Transverse colon (tissue), 4 donors: ENCODE results near the gene CLEC4M. TPM values are rescaled to one million over a fixed set of nuclear protein-coding genes. Genes with fewer than 3 reads are reported as not detected.
"Not testable (repeated sequence)": the region's sequence is repeated elsewhere in the genome, so short reads cannot be mapped to it uniquely, and the experiment has no call there.

Source experiments
- DNase-seq: peaks from one replicate; pipeline ENCODE4 v3.0.0-alpha.2; 2019
- H3K27ac ChIP-seq, 4 donors: fragments of 200-600 bp; sonication (generic); 2 replicates each; pipeline ENCODE4 v1.5.1; 2016 to 2018; ENCODE audit warnings: inconsistent platforms in 4 of 4
- H3K27me3 ChIP-seq: fragments of 200-600 bp; sonication (generic); 2 replicates; pipeline ENCODE4 v1.5.1; 2017; ENCODE audit warnings: inconsistent platforms
- H3K36me3 ChIP-seq, 4 donors: fragments of 200-600 bp; sonication (generic); 2 replicates each; pipeline ENCODE4 v1.5.1; 2017 to 2019; ENCODE audit warnings: inconsistent platforms in 4 of 4
- H3K4me1 ChIP-seq, 4 donors: fragments of 200-600 bp; sonication (generic); 2 replicates each; pipeline ENCODE4 v1.5.1; 2017 to 2020; ENCODE audit warnings: inconsistent platforms in 4 of 4
- H3K4me3 ChIP-seq, 4 donors: fragments of 200-600 bp; sonication (generic); 1 replicate in 1 of 4; 2 replicates in 3 of 4; pipeline versions ENCODE4 v1.5.1 to v1.6.1; 2017 to 2019; ENCODE audit warnings: inconsistent platforms in 4 of 4
- H3K9me3 ChIP-seq, 2 donors: fragments of 200-600 bp; sonication (generic); 2 replicates each; pipeline ENCODE4 v1.5.1; 2017 to 2019; ENCODE audit warnings: inconsistent platforms in 2 of 2
- CTCF ChIP-seq, 5 experiments: fragments of 200-600 bp in 3 of 5; fragments of 450-650 bp in 2 of 5; sonication (generic) in 3 of 5; IDR thresholded peaks; 1 replicate in 2 of 5; 2 replicates in 3 of 5; pipeline ENCODE4 v1.5.1; 2016 to 2017; ENCODE audit warnings: antibody characterized with exemption in 5 of 5, inconsistent platforms in 3 of 5, mild to moderate bottlenecking in 2 of 5, moderate library complexity in 1 of 5
- EP300 ChIP-seq: sonication (generic); formaldehyde crosslinking; IDR thresholded peaks from one replicate; pipeline ENCODE4 v1.6.1; 2017; ENCODE audit warnings: antibody characterized with exemption, low read depth
- POLR2A ChIP-seq: fragments of 450-650 bp; IDR thresholded peaks from one replicate; pipeline ENCODE4 v1.6.1; 2016; ENCODE audit warnings: antibody characterized with exemption, mild to moderate bottlenecking, moderate library complexity
- POLR2AphosphoS5 ChIP-seq, 3 donors: sonication (generic); formaldehyde crosslinking; IDR thresholded peaks; one replicate each; pipeline ENCODE4 v1.6.1; 2016; ENCODE audit warnings: antibody characterized with exemption in 3 of 3
- WGBS, 2 donors: methylation state at CpG; one replicate each; pipeline ENCODE4 v1.1.5; 2018; ENCODE audit warnings: low coverage in 1 of 2; 5-methylcytosine and 5-hydroxymethylcytosine counted together
- in situ Hi-C, 4 donors: fragments of 200-750 bp; cut with MboI; loops; one replicate each; pipeline versions ENCODE4 v1.15.0 to v1.15.1; 2017; ENCODE audit warnings: low sequenced_read_pairs in 3 of 4, low pct_ligation_motif_present in 1 of 4, low pct_unique_long_range_greater_than_20kb in 1 of 4
- intact Hi-C: fragments of 100-400 bp; cut with DNase I; formaldehyde crosslinking; loops from one replicate; pipeline ENCODE4 v1.15.1; 2023; ENCODE audit warnings: low total_unique reads
- total RNA-seq, 4 donors: library from RNA; depleted of rRNA; stranded (reverse); fragments of >200 nt; gene quantifications; one replicate each; pipeline ENCODE4 v1.1.0, GENCODE V29; 2016

Gene CLEC4M
- total RNA-seq, 4 donors from 2014 or later = 0.16 TPM; not detected in 3

- 1% methylated on average over 13 of the region's 23 CpGs; no CpG with 5 or more reads in 1 of the 2 donors for WGBS, 2 donors
- peaks cover 74% of the 10 kb centered on the region for H3K27me3 ChIP-seq
- intact Hi-C loops = no loop called here
Observed at GRCh38 chr19:7788933-7789323, 25.9 kb downstream of the CLEC4M start.

GRCh38 chr19:7789447-7789846, 26.4 kb downstream of the CLEC4M start:
- no peak overlapping the region for H3K4me3 ChIP-seq
- DNase-seq = peak; percentile 33
- WGBS, 2 donors = 8% methylated on average over 30 of the region's 31 CpGs; no CpG with 5 or more reads in 1 of the 2 donors
- peaks cover 0 to 2% of the 10 kb centered on the region in 2 donors for H3K9me3 ChIP-seq
- no peaks in the 10 kb centered on the region for H3K36me3 ChIP-seq
- intact Hi-C loops (no loop called here), in situ Hi-C loops (no loop called here)
- peaks cover 0 to 7% (median 6%) of the 10 kb centered on the region in 4 donors for H3K4me1 ChIP-seq
- H3K27ac ChIP-seq = no peak overlapping the region
- TF ChIP-seq CTCF (IDR thresholded peaks at IDR 0.05) = no peak
- no peak for TF ChIP-seq POLR2AphosphoS5 (IDR thresholded peaks at IDR 0.05)
- no peak for TF ChIP-seq EP300
- no peak for TF ChIP-seq POLR2A
- peaks cover 69% of the 10 kb centered on the region for H3K27me3 ChIP-seq

More at GRCh38 chr19:7788933-7789323, 25.9 kb downstream of the CLEC4M start:
- TF ChIP-seq POLR2AphosphoS5 (IDR thresholded peaks at IDR 0.05) (no peak), POLR2A (no peak), CTCF (IDR thresholded peaks at IDR 0.05) (no peak), EP300 (no peak)
- peaks cover 0 to 7% (median 6%) of the 10 kb centered on the region in 4 donors for H3K4me1 ChIP-seq
- no peak for DNase-seq
- no peaks in the 10 kb centered on the region for H3K36me3 ChIP-seq
- no peak overlapping the region for H3K27ac ChIP-seq
- H3K9me3 ChIP-seq = peaks cover 0 to 2% of the 10 kb centered on the region in 2 donors
- no peak overlapping the region for H3K4me3 ChIP-seq
- in situ Hi-C loops = no loop called here

GRCh38 chr19:7790416-7790815, 27.4 kb downstream of the CLEC4M start:
- H3K4me1 ChIP-seq = peaks cover 0 to 7% (median 6%) of the 10 kb centered on the region in 4 donors
- no peak overlapping the region for H3K4me3 ChIP-seq
- H3K9me3 ChIP-seq = no peaks in the 10 kb centered on the region
- 87 to 90% methylated on average over 4 to 14 of the region's 14 CpGs for WGBS, 2 donors
- DNase-seq = no peak
- intact Hi-C loops (no loop called here), in situ Hi-C loops (loop anchor here in 2 of 4 donors (5.0 to 10.0 kb wide), 3 partner anchors 136 to 436 kb away; no protein-coding TSS in a partner anchor)
- H3K36me3 ChIP-seq = no peaks in the 10 kb centered on the region
- no peak for TF ChIP-seq EP300
- no peak for TF ChIP-seq CTCF (IDR thresholded peaks at IDR 0.05)
- no peak for TF ChIP-seq POLR2AphosphoS5 (IDR thresholded peaks at IDR 0.05)
- no peak for TF ChIP-seq POLR2A
- no peak overlapping the region for H3K27ac ChIP-seq
- peaks cover 60% of the 10 kb centered on the region for H3K27me3 ChIP-seq

- Histone ChIP-seq H3K4me3 (no peak overlapping the region), H3K9me3 (no peaks in the 10 kb centered on the region), H3K27me3 (peaks cover 50% of the 10 kb centered on the region), H3K27ac (no peak overlapping the region), H3K4me1 (peaks cover 0 to 7% (median 6%) of the 10 kb centered on the region in 4 donors), H3K36me3 (no peaks in the 10 kb centered on the region)
- in situ Hi-C loops (loop anchor here in 2 of 4 donors (5.0 to 10.0 kb wide), 3 partner anchors 137 to 437 kb away; no protein-coding TSS in a partner anchor), intact Hi-C loops (no loop called here)
- no peak for DNase-seq
- 42 to 56% methylated on average over 2 to 7 of the region's 7 CpGs for WGBS, 2 donors
- TF ChIP-seq POLR2A (no peak), POLR2AphosphoS5 (IDR thresholded peaks at IDR 0.05) (no peak), CTCF (IDR thresholded peaks at IDR 0.05) (no peak), EP300 (no peak)
Observed at GRCh38 chr19:7792281-7792680, 29.2 kb downstream of the CLEC4M start.

GRCh38 chr19:7792701-7793100, 29.7 kb downstream of the CLEC4M start:
- H3K27ac ChIP-seq, intact Hi-C loops, H3K36me3 ChIP-seq, H3K4me3 ChIP-seq, H3K4me1 ChIP-seq, DNase-seq, H3K9me3 ChIP-seq: not testable (repeated sequence)
- peaks cover 50% of the 10 kb centered on the region for H3K27me3 ChIP-seq
- in situ Hi-C loops = loop anchor here in 2 of 4 donors (5.0 to 10.0 kb wide), 3 partner anchors 138 to 438 kb away; no protein-coding TSS in a partner anchor
- 78 to 88% methylated on average over 5 to 7 of the region's 7 CpGs for whole genome bisulfite sequencing, 2 donors
